ENCODE data around the gene CENPV.

- TF ChIP-seq CTCF (IDR thresholded peaks at IDR 0.05) = no peak
- no peak for TF ChIP-seq POLR2AphosphoS5 (IDR thresholded peaks at IDR 0.05)
Observed at GRCh38 chr17:16302856-16303255, 50.4 kb downstream of the CENPV start.

Data from transverse colon (tissue), 4 donors.